Smooth muscle cell (in vitro differentiated cells): ENCODE results near the gene ZNF396. TPM values are rescaled to one million over a fixed set of nuclear protein-coding genes. Genes with fewer than 3 reads are reported as not detected.

ENCODE experiments used
- DNase-seq: peaks from one replicate; lab custom pipeline; 2025; ENCODE audit not compliant: unreplicated experiment; lab: John Stamatoyannopoulos, UW
- H2AFZ ChIP-seq: fragments of 200-600 bp; sonication (generic); 2 replicates; pipeline ENCODE4 v1.6.0; 2016; ENCODE audit warnings: antibody characterized with exemption, low read depth, mild to moderate bottlenecking
- H3F3A ChIP-seq: fragments of 200-600 bp; sonication (generic); 2 replicates; pipeline ENCODE4 v1.6.0; 2017; ENCODE audit warnings: antibody characterized with exemption, low read depth
- H3K27ac ChIP-seq: fragments of 200-600 bp; sonication (generic); 2 replicates; pipeline ENCODE4 v1.5.1; 2016; ENCODE audit warnings: low read depth, mild to moderate bottlenecking
- H3K27me3 ChIP-seq: fragments of 200-600 bp; sonication (generic); 2 replicates; pipeline ENCODE4 v1.6.1; 2016; ENCODE audit warnings: low read depth, mild to moderate bottlenecking
- H3K36me3 ChIP-seq: fragments of 200-600 bp; sonication (generic); 2 replicates; pipeline ENCODE4 v1.5.1; 2016; ENCODE audit warnings: low read depth
- H3K4me1 ChIP-seq: fragments of 200-600 bp; sonication (generic); 2 replicates; pipeline ENCODE4 v1.5.1; 2016; ENCODE audit warnings: low read depth
- H3K4me2 ChIP-seq: fragments of 200-600 bp; sonication (generic); 2 replicates; pipeline ENCODE4 v1.6.0; 2016; ENCODE audit warnings: mild to moderate bottlenecking
- H3K4me3 ChIP-seq: fragments of 200-600 bp; sonication (generic); 2 replicates; pipeline ENCODE4 v1.5.1; 2016; ENCODE audit warnings: mild to moderate bottlenecking
- H3K79me2 ChIP-seq: fragments of 200-600 bp; sonication (generic); 2 replicates; pipeline ENCODE4 v1.6.0; 2016; ENCODE audit warnings: low read depth, mild to moderate bottlenecking
- H3K9ac ChIP-seq: fragments of 200-600 bp; sonication (generic); 2 replicates; pipeline ENCODE4 v1.6.0; 2016; ENCODE audit warnings: low read depth
- H3K9me3 ChIP-seq: fragments of 200-600 bp; sonication (generic); replicated peaks from 2 replicates; pipeline ENCODE4 v1.5.1; 2016; ENCODE audit warnings: low read depth
- H4K20me1 ChIP-seq: fragments of 200-600 bp; sonication (generic); 2 replicates; pipeline ENCODE4 v1.6.0; 2016; ENCODE audit warnings: low read depth
- WGBS: methylation state at CpG from one replicate; pipeline ENCODE4 v1.1.7; 2016; ENCODE audit warnings: low lambda C conversion rate; 5-methylcytosine and 5-hydroxymethylcytosine counted together
- polyA plus RNA-seq: library from polyadenylated mRNA; unstranded; fragments of >200 nt; fragmentation: Nextera tagmentation; extraction: Ambion mirVana; gene quantifications from 2 replicates; pipeline ENCODE4 v1.2.1, GENCODE V29; 2016
- total RNA-seq: library from RNA; depleted of rRNA; stranded (reverse); fragments of >200 nt; gene quantifications from 2 replicates; pipeline ENCODE4 v1.2.3, GENCODE V29; 2014
- TF ChIP-seq, protein P1 (sequence below): fragments of 200-600 bp; sonication (generic); IDR thresholded peaks from 2 replicates; pipeline ENCODE4 v1.5.1; 2017; ENCODE audit warnings: borderline replicate concordance, mild to moderate bottlenecking, antibody characterized with exemption; ENCODE audit not compliant: insufficient read depth, poor library complexity, severe bottlenecking

ZNF396 gene
- total and polyA plus RNA-seq, 2 experiments from 2014 or later: 1.9 to 2.0 TPM

DNA sequence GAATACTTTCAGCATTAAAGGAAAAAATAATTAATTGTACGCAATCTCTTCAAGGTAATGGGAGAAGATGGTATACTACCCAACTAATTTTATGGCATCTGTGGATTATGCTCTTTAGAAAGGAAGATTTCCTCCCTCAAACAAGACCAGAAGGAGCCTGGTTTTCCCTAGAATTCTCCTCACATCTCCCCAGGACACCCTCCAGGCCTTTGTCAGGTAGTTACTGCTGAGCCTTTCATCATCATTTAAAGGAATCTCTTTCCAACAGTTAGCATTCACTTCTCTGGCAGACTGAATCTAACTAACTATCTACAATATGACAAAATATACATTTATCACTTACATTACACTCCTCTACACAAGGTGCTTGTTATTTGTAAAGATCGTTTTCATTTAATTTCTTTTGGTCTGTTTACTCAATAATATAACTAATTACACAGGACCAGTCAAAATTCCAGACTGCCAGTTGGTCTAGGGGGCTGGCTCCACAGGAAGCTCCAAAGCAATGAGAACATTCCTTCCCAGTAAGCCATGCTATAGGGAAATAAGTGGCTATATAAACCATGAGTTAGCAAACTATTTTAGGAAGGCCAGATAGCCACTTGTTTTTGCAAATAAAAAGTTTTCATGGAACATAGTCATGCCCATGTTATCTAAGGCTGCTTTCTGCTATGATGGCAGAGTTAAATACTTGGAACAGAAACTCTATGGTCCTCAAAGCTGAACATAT is 52.0 kb downstream of the ZNF396 start:
- Histone ChIP-seq H3K27me3 (no peaks in the 10 kb centered on the region), H3K4me2 (no peak overlapping the region), H3K9me3 (peaks cover 4% of the 10 kb centered on the region), H3K4me3 (no peak overlapping the region), H2AFZ (no peak overlapping the region), H3K36me3 (no peaks in the 10 kb centered on the region), H3K79me2 (no peaks in the 10 kb centered on the region), H4K20me1 (no peaks in the 10 kb centered on the region), H3F3A (no peaks in the 10 kb centered on the region), H3K9ac (no peak overlapping the region), H3K27ac (peak overlapping the region; percentile 40), H3K4me1 (peaks cover 16% of the 10 kb centered on the region)
- WGBS: 41% methylated on average over 2 of the region's 2 CpGs
- TF ChIP-seq, protein P1, sequence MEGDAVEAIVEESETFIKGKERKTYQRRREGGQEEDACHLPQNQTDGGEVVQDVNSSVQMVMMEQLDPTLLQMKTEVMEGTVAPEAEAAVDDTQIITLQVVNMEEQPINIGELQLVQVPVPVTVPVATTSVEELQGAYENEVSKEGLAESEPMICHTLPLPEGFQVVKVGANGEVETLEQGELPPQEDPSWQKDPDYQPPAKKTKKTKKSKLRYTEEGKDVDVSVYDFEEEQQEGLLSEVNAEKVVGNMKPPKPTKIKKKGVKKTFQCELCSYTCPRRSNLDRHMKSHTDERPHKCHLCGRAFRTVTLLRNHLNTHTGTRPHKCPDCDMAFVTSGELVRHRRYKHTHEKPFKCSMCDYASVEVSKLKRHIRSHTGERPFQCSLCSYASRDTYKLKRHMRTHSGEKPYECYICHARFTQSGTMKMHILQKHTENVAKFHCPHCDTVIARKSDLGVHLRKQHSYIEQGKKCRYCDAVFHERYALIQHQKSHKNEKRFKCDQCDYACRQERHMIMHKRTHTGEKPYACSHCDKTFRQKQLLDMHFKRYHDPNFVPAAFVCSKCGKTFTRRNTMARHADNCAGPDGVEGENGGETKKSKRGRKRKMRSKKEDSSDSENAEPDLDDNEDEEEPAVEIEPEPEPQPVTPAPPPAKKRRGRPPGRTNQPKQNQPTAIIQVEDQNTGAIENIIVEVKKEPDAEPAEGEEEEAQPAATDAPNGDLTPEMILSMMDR: no peak
- DNase-seq: no peak

DNA sequence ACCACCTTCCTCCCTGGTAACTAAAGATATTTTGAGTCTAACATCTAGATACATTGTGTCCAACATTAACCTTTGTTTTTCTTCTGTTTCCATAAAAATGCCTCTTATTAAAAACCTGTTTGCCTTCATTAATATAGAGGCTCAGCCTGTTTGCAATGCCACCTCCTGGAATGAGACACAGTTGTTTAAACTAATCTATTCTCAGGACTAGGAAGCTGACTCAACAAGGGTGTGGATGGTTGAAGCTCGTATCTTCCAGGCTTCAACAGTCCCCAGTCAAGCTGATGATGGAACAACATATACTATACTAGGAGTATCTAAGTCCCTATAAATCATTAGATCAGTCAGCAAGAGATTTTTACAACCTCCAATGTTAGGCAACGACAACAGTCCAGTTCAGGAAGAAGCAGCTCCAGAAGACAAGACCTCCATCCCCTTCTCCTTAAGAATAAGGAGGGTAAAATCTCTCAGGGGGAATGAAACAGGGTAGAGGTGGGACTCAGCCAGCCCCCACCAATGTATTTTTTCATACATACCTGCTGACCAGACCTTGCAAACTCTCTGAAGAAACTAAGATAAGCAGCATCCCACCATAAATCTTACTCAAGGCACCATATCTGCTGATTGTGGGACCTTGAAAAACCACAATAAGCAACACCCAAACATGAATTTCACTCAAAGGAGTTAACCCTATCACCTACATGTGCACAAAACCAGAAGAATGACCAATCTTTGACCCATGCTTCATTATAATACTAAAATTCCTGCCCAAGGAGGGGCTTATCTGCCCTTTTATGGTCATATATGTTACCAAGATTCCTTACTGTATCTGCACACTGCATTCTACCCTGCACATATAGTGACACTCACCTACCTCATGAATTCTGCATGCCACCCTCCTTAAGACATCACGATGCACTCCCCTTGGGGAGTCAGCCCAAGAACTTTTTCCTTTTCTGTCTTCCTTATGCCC is 54.4 kb downstream of the ZNF396 start:
- Histone ChIP-seq H3K4me3 (no peak overlapping the region), H3K4me2 (no peak overlapping the region), H3K36me3 (no peaks in the 10 kb centered on the region), H3K9ac (no peak overlapping the region), H3F3A (no peaks in the 10 kb centered on the region), H3K27ac (no peak overlapping the region), H3K4me1 (peaks cover 16% of the 10 kb centered on the region), H3K27me3 (no peaks in the 10 kb centered on the region), H2AFZ (no peak overlapping the region), H3K9me3 (no peaks in the 10 kb centered on the region), H4K20me1 (no peaks in the 10 kb centered on the region), H3K79me2 (no peaks in the 10 kb centered on the region)
- WGBS: 71% methylated on average over 3 of the region's 3 CpGs
- TF ChIP-seq, protein P1: no peak
- no peak for DNase-seq

Other genes starting within 250 kb of the ZNF396 start
- 11.8 and 14.6 TPM in 2 replicates for gene ZNF397, start 136.3 kb downstream of the ZNF396 start, total RNA-seq
- gene ZNF397, start 136.3 kb downstream of the ZNF396 start, polyA plus RNA-seq: 5.3 and 6.3 TPM in 2 replicates
- gene ZSCAN30, start 87.1 kb downstream of the ZNF396 start, total RNA-seq: 10.3 and 13.4 TPM in 2 replicates
- gene ZSCAN30, start 87.1 kb downstream of the ZNF396 start, polyA plus RNA-seq: 3.7 and 7.2 TPM in 2 replicates
- gene ZNF24, start 32.9 kb downstream of the ZNF396 start, total RNA-seq: 40.8 and 59.6 TPM in 2 replicates
- gene ZNF24, start 32.9 kb downstream of the ZNF396 start, polyA plus RNA-seq: 26.2 and 27.3 TPM in 2 replicates
- gene INO80C, start 120.6 kb upstream of the ZNF396 start, total RNA-seq: 4.8 and 6.8 TPM in 2 replicates
- gene INO80C, start 120.6 kb upstream of the ZNF396 start, polyA plus RNA-seq: 13.9 and 19.2 TPM in 2 replicates
- gene GALNT1, start 204.4 kb upstream of the ZNF396 start, total RNA-seq: 151 and 193 TPM in 2 replicates
- gene GALNT1, start 204.4 kb upstream of the ZNF396 start, polyA plus RNA-seq: 195 and 217 TPM in 2 replicates